Measurements from ENCODE around the gene IL31RA. TPM values are rescaled to one million over a fixed set of nuclear protein-coding genes. Genes with fewer than 3 reads are reported as not detected.

IL31RA gene
- total and polyA plus RNA-seq, 2 of the 13 experiments (the other 11 are each of a cell fraction or from before 2014, with no cell fraction given): not detected

DNA sequence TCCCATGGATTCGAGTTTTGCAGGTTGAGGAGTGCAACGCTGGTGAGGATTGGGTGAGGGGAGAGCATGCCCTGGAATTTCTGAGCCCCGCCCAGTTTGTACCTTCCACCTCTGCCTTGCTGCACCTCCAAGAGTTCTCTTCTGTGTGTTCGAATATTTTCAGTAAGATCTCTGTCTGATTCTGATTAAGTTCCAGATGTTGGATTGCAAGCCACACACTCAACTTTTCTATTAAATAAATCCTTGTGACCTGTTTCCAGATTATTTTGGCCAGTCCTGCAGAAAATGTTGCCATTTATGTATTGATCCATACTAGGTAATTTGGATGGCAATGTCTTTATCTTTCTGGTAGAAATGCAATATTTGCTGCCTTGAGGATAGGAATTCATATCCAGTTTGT lies 54.1 kb downstream of the IL31RA start:
- POLR2A ChIA-PET: no interaction called here
- Histone ChIP-seq H3K79me2 (ENCODE audit: insufficient read depth, low read length) (no peaks in the 10 kb centered on the region), H4K20me1 (ENCODE audit: insufficient read depth, low read length) (no peaks in the 10 kb centered on the region), H3K4me1 (ENCODE audit: insufficient read depth, low read length) (peaks cover 6% of the 10 kb centered on the region), H3K9me3 (ENCODE audit: low read length) (no peaks in the 10 kb centered on the region), H3K4me3 (replicated peaks in 1 of 3; ENCODE audit: insufficient read depth in 1 of 3, low read depth in 2 of 3, low read length in 3 of 3) (no peak overlapping the region), H3K27ac (ENCODE audit: extremely low read length, insufficient read depth, low read length) (no peak overlapping the region), H2AFZ (ENCODE audit: low read length) (no peak overlapping the region), H3K9ac (ENCODE audit: insufficient read depth, low read depth, low read length) (no peak overlapping the region), H3K4me2 (ENCODE audit: low read depth, low read length) (no peak overlapping the region), H3K27me3 (ENCODE audit: control insufficient read depth in 1 of 2, insufficient read depth in 2 of 2, low read length in 2 of 2) (0 out of 5 replicates have a peak, but pooled peaks cover 0 to 3% of the 10 kb centered on the region in 2 experiments), H3K36me3 (replicated peaks in 1 of 2; ENCODE audit: control insufficient read depth in 1 of 2, insufficient read depth in 2 of 2, low read length in 2 of 2) (no peaks in the 10 kb centered on the region)
- no peak for DNase-seq (ENCODE audit: low spot score)
- in situ Hi-C loops (cut with HindIII; ENCODE audit: extremely low pct_ligation_motif_present, low pct_unique_long_range_greater_than_20kb) (no loop called here), intact Hi-C loops (cut with micrococcal nuclease; ENCODE audit: unreplicated experiment) (no loop called here)
- CTCF ChIA-PET (ENCODE audit: low intra/inter-chr PET ratio, low total read pairs): no interaction called here
- BruUV-seq (replicated peaks): no TSS peak
- WGBS (ENCODE audit: low lambda C conversion rate): 45% methylated on average over 4 of the region's 4 CpGs
- no peak for FAIRE-seq
- TF ChIP-seq, protein P1, sequence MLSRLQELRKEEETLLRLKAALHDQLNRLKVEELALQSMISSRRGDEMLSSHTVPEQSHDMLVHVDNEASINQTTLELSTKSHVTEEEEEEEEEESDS (CRISPR knock-in tag; IDR thresholded peaks at IDR 0.05; ENCODE audit: borderline replicate concordance): no peak
- TF ChIP-seq ZNF839 (CRISPR knock-in tag; IDR thresholded peaks at IDR 0.05; ENCODE audit: borderline replicate concordance): no peak
- TF ChIP-seq KLF15 (CRISPR knock-in tag; IDR thresholded peaks at IDR 0.05; ENCODE audit: borderline replicate concordance): no peak
- TF ChIP-seq ZNF614 (CRISPR knock-in tag; IDR thresholded peaks at IDR 0.05; ENCODE audit: borderline replicate concordance): no peak
- no peak for TF ChIP-seq NR0B2 (CRISPR knock-in tag; IDR thresholded peaks at IDR 0.05)
- TF ChIP-seq, protein P2, sequence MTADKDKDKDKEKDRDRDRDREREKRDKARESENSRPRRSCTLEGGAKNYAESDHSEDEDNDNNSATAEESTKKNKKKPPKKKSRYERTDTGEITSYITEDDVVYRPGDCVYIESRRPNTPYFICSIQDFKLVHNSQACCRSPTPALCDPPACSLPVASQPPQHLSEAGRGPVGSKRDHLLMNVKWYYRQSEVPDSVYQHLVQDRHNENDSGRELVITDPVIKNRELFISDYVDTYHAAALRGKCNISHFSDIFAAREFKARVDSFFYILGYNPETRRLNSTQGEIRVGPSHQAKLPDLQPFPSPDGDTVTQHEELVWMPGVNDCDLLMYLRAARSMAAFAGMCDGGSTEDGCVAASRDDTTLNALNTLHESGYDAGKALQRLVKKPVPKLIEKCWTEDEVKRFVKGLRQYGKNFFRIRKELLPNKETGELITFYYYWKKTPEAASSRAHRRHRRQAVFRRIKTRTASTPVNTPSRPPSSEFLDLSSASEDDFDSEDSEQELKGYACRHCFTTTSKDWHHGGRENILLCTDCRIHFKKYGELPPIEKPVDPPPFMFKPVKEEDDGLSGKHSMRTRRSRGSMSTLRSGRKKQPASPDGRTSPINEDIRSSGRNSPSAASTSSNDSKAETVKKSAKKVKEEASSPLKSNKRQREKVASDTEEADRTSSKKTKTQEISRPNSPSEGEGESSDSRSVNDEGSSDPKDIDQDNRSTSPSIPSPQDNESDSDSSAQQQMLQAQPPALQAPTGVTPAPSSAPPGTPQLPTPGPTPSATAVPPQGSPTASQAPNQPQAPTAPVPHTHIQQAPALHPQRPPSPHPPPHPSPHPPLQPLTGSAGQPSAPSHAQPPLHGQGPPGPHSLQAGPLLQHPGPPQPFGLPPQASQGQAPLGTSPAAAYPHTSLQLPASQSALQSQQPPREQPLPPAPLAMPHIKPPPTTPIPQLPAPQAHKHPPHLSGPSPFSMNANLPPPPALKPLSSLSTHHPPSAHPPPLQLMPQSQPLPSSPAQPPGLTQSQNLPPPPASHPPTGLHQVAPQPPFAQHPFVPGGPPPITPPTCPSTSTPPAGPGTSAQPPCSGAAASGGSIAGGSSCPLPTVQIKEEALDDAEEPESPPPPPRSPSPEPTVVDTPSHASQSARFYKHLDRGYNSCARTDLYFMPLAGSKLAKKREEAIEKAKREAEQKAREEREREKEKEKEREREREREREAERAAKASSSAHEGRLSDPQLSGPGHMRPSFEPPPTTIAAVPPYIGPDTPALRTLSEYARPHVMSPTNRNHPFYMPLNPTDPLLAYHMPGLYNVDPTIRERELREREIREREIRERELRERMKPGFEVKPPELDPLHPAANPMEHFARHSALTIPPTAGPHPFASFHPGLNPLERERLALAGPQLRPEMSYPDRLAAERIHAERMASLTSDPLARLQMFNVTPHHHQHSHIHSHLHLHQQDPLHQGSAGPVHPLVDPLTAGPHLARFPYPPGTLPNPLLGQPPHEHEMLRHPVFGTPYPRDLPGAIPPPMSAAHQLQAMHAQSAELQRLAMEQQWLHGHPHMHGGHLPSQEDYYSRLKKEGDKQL (CRISPR knock-in tag; IDR thresholded peaks at IDR 0.05; ENCODE audit: low read depth): no peak
- TF ChIP-seq POGZ (CRISPR knock-in tag; IDR thresholded peaks at IDR 0.05): no peak
- no peak for ATAC-seq

All from HepG2 (cell line).